Hematopoietic multipotent progenitor cell treated with erythropoietin and hydrocortisone succinate and interleukin-3 and kit ligand, for 8 days (in vitro differentiated cells): Measurements from ENCODE around the gene PPP1R14B.

ENCODE experiments used
- DNase-seq: peaks from one replicate; pipeline ENCODE4 v3.0.0-alpha.2; 2015

Gene PPP1R14B

GRCh38 chr11:64281957-64282770 is 35.4 kb upstream of the PPP1R14B start:
- DNase-seq = no peak

- DNase-seq = no peak
Measured at GRCh38 chr11:64278576-64279190, 31.9 kb upstream of the PPP1R14B start.

DNA sequence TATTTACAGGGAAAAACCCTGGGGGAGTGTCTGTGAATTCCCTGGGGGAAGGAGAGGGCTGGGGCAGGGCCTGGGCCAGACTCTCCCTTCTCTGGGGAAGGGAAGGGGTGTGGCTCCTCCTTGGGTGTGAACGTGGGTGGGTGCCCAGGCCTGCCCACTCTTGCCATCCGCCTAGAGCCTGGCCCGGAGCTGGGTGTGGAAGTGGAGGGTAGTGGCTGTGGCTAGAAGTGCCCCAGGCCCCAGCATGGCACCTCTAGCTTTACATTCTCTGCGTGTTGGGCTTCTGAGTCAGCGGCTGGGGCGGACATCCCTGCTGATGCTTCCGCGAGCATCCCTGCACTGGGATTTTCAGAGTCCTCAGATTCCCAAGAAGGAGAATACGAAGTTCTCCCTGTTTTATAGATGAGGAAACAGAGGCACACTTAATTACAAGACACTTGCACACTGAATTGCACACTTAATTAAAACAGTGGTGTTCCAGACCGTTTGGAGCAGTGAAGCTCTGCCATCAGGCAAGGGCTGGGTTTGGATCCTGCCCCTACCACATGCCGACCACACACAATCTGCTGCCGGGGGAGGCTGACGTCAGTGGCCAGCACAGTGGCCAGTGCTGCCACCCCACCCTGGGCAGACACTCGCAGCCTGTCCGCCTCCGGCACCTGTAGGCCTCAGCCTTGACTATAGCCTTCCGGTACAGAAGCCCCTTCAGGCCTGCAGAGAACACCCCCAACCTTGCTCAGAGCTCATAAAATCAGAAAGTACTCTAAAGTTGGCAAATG is 30.1 kb upstream of the PPP1R14B start:
- peak; percentile 73 for DNase-seq

DNA sequence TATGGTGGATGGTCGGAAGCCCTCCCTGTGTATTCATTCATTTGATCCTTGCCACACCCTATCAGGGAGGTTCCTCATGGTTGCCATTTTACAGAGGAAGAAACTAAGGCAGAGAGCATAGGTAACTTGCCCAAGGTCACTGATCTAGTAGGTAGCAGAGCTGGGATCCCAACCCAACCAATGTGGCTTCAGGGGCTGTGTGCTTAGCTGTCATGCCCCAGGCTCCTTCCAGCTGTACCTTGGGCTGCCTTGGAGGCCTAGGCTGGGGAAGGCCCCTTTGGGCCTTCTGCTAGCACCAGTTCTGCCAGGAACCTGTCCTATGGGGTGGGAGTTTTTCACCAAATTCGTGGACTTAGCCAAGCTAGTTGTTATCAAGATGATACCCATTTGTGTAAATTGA is 29.1 kb upstream of the PPP1R14B start:
- no peak for DNase-seq

GRCh38 chr11:64275031-64275800 is 28.5 kb upstream of the PPP1R14B start:
- no peak for DNase-seq

GRCh38 chr11:64269540-64270220 is 22.9 kb upstream of the PPP1R14B start:
- DNase-seq = peak; percentile 100

DNA sequence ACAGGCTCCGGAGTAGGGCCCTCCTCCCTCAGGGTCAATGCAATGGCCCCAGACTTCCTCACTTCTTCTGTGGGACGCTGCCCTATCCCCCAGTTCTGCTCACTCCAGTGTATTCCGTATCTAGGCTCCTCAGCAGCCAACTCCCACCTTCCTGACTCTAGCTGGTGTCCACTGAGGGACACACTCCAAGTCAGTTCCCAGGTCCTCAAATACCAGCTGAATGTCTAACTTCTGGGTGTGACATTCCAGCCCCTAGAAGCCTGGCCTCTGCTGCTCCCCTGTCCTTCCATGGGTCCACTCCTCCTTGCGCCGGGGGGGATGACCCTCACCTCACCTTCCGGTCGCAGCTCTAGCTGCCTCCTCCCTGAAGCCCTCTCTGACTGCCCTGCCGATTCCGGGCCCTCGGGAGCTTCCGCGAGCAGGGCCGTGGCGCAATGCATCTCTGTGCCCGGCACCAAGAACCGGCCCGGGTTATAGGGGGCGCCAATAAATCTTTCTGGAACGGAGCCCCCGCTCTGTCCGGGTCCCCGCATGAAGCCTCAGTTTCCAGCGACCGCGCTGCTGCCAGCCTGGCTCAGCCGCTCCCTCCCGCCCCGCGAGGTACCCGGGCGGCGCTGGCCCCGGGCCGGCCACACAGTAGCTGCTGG is 22.3 kb upstream of the PPP1R14B start:
- peak; percentile 51 for DNase-seq

DNA sequence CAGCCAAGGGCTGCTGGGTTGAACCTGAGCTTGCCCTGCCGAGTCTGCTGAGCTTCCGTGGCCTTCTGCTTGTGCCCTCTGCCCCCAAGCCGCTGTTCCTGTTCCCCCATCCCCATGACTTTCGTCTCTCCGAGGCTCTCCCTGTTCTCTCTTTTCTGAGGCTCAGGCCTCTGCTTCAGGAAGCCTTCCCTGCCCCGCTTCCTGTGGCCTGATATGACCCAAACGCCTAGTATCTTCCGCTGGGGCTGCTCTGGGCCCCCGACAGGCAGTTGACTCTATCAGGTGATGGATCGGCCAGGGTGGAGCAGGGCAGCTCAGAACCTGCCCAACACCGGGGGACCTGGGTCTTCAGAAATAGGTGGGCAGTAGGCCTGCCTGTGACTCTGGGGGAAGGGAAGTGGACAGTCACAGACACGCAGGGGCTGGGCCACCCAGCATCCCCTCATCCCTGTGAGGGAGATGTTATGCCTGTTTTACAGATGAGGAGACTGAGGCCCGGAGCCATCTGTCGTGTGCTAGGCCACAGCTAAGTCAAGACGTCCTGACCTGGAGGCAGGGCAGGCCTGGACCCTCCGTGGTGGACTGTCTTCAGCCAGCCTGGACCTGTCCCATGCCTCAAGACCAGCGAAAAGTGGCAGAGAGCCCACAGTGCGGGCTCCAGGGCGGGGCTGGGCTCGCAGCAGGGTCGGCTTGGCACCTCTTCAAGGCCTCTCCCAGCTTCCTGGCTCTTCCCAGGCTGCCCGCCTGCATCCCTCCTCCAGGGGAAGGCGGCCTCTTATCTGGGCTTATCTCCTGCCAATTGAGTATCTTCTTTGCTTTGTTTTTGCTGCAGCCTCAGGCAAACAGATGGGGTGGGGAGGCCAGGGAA is 21.5 kb upstream of the PPP1R14B start:
- peak; percentile 72 for DNase-seq

DNA sequence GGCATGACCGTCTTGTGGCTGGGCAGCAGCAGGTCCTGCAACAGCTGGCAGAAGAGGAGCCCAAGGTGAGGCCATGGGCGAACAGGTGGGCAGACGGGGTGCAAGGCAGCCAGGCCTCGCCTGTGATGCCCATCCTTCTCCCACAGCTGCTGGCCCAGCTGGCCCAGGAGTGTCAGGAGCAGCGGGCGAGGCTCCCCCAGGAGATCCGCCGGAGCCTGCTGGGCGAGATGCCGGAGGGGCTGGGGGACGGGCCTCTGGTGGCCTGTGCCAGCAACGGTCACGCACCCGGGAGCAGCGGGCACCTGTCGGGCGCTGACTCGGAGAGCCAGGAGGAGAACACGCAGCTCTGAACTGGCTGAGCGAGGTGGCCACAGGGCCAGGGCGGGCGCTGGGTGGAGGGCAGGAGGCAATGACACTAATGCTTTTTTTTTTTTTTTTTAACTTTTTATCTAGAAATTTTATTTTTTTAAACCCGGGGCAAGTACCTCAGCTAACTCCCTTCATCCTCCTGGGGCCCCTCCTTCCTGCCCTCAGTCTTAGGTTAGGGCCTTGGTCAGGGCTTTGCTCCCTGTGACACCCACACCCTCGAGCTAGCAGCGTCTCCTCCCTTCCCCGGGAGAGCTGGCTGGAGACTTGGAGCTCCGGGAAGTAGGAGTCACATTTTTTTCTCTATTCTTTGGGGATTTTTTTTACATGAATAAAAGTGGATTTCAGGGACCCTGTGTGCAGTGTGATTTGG is 20.6 kb upstream of the PPP1R14B start:
- DNase-seq = no peak

DNA sequence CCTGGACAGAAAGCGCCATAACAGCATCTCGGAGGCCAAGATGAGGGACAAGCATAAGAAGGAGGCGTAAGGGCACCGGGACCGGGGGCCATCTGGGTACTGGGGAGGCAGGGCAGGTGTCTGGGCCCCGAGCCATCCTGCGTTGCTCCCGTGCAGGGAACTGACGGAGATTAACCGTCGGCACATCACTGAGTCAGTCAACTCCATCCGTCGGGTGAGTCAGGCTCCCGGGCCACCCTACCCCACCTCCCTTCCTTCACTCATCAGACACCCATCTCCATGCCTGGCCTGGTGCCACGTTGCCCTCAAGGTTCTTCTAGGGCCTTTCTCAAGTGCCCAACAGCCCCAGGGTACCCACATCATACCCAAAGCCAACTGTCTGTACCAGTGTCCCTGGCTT is 19.6 kb upstream of the PPP1R14B start:
- no peak for DNase-seq

DNA sequence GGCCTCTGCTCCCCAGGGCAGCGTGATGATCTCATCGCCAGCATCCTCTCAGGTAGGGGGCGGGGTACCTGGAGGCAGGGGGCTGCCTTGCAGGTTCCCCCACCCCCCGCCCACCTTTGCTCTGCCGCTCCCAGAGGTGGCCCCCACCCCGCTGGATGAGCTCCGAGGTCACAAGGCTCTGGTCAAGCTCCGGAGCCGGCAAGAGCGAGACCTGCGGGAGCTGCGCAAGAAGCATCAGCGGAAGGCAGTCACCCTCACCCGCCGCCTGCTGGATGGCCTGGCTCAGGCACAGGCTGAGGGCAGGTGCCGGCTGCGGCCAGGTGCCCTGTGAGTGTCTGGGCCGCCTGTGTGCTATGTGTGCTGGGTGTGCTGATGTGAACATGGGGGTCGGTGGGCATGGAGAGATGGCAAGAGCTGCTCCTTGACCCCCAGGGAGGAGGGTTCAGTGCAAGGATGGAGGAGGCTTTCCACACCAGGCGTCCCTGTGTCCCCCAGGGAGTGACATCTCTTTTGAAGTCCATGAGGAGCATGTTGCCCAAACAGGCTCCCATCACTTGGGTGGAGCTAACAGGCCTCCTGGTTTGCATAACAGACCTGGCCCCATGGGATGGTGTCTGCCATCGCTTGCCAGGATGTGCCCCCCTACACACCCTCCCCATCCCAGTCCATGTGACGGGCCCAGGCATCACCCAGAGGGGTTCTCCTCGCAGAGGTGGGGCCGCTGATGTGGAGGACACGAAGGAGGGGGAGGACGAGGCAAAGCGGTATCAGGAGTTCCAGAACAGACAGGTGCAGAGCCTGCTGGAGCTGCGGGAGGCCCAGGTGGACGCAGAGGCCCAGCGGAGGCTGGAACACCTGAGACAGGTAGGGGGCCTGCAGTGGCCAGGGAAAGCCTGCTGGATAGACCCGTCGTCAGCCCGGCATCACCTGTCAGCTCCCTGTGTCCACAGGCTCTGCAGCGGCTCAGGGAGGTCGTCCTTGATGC is 18.7 kb upstream of the PPP1R14B start:
- no peak for DNase-seq

GRCh38 chr11:64264371-64264852 is 17.7 kb upstream of the PPP1R14B start:
- no peak for DNase-seq

- no peak for DNase-seq
Measured at GRCh38 chr11:64263947-64264317, 17.2 kb upstream of the PPP1R14B start.

GRCh38 chr11:64263021-64263946 is 16.5 kb upstream of the PPP1R14B start:
- no peak for DNase-seq

GRCh38 chr11:64262271-64263002 is 15.7 kb upstream of the PPP1R14B start:
- DNase-seq = no peak

- DNase-seq = no peak
Measured at GRCh38 chr11:64261556-64262080, 14.9 kb upstream of the PPP1R14B start.
